ENCODE measurements around the gene DNAJC18.

GRCh38 chr5:139379626-139380449, 59.5 kb downstream of the DNAJC18 start:
- TF ChIP-seq EZH2 (IDR thresholded peaks at IDR 0.05): no peak
- no peak for TF ChIP-seq POLR2AphosphoS5 (IDR thresholded peaks at IDR 0.05; ENCODE audit: borderline replicate concordance, low read depth, low read length)

All from SK-N-MC (cell line).